ENCODE data around the gene ATXN2L.

GRCh38 chr16:28873543-28874201, 50.9 kb downstream of the ATXN2L start:
- TF ChIP-seq TAF1 (IDR thresholded peaks at IDR 0.05; ENCODE audit: borderline replicate concordance, low read depth, low read length), result no peak
- TF ChIP-seq CTCF (IDR thresholded peaks at IDR 0.05), result peak; percentile 67
- no peak for TF ChIP-seq POLR2AphosphoS5 (IDR thresholded peaks at IDR 0.05; ENCODE audit: low read depth, low read length)
- TF ChIP-seq PBX3 (IDR thresholded peaks at IDR 0.05), result no peak
- TF ChIP-seq MAX (IDR thresholded peaks at IDR 0.05; ENCODE audit: low read depth), result no peak
- no peak for TF ChIP-seq RFX5 (IDR thresholded peaks at IDR 0.05; ENCODE audit: low read length)
- no peak for TF ChIP-seq YY1 (IDR thresholded peaks at IDR 0.05; ENCODE audit: low read depth)
- TF ChIP-seq EP300 (IDR thresholded peaks at IDR 0.05; ENCODE audit: borderline replicate concordance in 1 of 2, low read depth in 1 of 2, low read length in 1 of 2), result no peak
- TF ChIP-seq FOSL2 (IDR thresholded peaks at IDR 0.05; ENCODE audit: borderline replicate concordance, low read depth), result no peak
- TF ChIP-seq JUND (IDR thresholded peaks at IDR 0.05), result no peak
- TF ChIP-seq TEAD4 (IDR thresholded peaks at IDR 0.05; ENCODE audit: borderline replicate concordance, insufficient read depth), result no peak
- TF ChIP-seq IRF3 (IDR thresholded peaks at IDR 0.05; ENCODE audit: low read depth, low read length), result no peak
